DMS53 treated with DMSO at 0.1 percent for 48 hours (cell line): Measurements from ENCODE around the gene VSIG10.

Experiments used
- DNase-seq: peaks from one replicate; lab custom pipeline; 2025; ENCODE audit not compliant: unreplicated experiment; lab: John Stamatoyannopoulos, UW

The VSIG10 gene

DNA sequence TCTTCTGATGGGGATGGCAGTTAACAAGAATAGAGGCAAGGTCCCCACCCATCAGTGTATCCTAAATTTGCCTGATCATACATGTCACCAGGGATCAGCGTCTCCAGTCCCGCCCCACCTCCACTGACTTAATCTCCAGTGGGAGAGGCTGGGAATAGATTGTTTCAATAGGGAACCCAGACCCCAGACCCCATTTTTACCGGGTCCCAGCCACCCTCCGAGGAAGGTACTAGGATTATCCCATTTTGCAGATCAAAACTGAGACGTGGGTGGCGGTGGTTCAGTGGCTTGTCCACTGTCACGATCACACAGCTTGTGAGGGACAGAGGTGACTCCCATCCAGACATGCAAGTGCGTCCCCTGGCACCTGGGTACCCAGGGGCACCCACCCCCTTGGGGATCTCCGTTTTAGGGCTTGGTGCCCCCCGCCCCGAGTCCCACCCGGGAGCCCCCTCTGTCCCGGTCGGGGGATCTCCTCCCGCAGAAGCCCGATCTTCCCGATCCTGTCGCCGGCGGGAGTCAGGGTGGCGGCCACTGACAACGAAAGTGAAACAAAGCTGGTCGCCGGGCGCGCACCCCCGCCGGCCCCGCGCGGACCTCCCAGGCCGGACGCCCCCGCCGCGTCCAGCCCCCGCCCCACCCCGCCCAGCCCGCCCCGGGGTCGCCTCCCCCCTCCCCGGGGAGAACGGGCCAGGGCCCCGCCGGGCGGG lies 43.4 kb downstream of the VSIG10 start:
- DNase-seq: no peak

GRCh38 chr12:118059341-118060191 lies 44.2 kb downstream of the VSIG10 start:
- DNase-seq: no peak

- no peak for DNase-seq
Observed at GRCh38 chr12:118058881-118059280, 44.9 kb downstream of the VSIG10 start.

GRCh38 chr12:118058227-118058626 lies 45.6 kb downstream of the VSIG10 start:
- no peak for DNase-seq

DNA sequence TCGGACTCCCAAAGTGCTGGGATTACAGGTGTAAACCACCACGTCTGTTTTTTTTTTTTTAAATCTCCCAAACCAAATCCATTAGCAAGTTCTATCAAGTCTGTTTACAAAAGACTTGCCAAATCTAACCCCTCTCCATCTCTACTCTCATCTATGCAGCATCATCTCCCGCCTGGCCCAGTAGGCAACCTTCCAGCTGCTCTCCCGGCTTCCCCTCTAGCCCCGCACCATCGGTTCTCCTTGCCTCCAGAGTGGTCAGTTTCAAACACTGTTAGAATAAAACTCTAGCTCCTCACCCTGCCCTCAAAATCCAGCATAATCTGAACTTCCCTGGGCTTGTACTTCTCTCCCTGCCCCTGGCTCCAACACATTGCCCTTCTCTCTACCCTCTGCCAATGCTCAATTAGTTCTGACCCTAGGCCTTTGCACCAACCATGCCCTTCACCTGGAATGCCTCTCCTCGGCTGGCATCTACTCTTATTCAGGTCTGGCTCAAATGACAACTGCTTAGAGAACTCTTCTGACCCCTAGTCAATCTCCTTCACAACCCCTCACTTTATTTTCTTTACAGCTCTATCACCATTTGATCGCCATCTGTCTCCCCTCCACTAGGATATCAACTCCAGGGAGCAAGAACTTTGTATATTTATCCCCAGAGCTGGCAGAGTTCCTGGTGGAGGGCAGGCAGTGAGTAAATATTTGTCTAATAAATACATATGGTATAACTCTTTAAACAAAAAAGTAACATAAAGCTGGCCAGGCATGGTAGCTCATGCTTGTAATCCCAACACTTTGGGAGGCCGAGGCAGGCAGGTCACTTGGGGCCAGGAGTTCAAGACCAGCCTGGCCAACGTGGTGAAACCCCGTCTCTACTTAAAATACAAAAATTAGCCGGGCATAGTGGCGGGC lies 47.7 kb downstream of the VSIG10 start:
- peak; percentile 85 for DNase-seq

GRCh38 chr12:118055144-118055557 lies 48.7 kb downstream of the VSIG10 start:
- DNase-seq: peak; percentile 54

DNA sequence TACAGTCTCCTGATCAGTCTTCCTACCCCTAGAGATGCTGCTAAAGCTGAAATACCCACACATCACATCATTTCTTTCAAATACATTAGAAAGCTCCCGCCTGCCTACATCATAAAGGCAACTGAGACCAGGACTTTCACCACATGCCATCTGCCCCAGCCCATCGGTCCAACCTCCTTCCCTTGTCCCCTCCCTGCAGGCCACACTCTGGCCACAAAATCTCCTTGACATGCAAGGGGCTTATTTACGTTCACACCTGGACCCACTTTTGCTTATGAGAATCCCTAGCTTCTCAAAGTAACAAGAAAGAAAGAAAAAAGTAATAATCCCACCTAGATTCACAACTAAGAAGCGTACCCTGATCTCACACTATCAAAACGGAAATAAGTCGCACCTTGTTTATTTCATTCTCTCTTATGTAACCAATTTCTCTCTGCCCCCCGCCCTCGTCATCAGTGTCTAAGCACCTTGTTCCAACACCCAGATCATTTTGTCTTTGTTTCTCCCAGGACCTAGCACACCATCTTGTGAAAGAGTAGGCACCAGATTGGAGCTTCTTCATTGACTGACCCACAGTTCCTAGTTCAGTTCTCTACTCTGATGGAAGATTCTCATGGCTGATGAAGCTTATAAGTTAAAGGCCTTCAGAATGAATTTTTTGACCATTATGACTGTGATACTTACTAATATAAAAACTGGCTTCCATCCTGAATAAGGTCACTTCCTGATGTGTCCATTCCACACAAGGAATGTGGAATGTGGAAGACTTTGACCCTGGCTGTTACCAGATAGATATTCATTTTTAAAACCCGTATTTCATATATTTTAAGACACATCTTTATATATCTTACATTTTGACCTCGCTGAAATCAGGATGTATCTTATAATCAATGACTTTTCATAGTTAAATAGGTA lies 50.5 kb downstream of the VSIG10 start:
- DNase-seq: no peak

DNA sequence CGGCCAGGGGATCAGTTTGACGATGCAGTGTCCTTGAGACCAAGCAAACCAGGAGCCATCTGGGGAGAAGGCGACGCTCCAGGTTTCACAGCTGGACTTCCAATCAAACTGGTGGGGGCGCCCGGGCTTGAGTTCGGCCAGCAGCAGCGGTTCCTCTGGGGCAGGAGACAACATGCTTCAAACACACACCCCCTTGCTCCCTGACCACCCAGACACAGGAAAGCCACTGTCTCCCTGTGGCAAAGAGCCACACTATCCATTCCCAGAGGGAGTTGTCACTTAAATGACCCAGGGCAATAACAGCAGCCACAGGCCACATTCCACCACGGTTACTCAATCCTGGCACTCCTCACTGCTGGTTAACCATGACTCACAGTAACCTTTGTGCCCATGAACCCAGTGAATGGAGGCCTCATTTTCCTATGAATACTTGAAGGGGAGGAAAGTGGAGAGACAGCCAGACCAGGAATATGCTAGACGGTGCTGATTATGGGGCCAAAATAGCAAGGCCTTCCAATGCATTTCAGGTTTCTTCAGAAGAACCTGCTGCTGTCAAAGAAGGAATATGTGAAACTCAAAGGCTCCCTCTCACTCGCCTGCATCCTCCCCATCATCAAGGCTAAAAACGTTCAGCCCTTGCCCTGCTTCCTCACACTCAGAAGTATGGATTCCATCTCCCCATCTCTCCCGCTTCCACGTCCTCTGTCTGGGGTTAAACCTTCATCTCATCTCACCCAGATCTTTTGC lies 51.3 kb downstream of the VSIG10 start:
- DNase-seq: peak; percentile 70

- DNase-seq: no peak
Observed at GRCh38 chr12:118050972-118051910, 52.6 kb downstream of the VSIG10 start.

- DNase-seq: no peak
Observed at GRCh38 chr12:118046430-118046829, 57.4 kb downstream of the VSIG10 start.

- DNase-seq: no peak
Observed at GRCh38 chr12:118044577-118044976, 59.2 kb downstream of the VSIG10 start.

- no peak for DNase-seq
Observed at GRCh38 chr12:118044075-118044474, 59.7 kb downstream of the VSIG10 start.

DNA sequence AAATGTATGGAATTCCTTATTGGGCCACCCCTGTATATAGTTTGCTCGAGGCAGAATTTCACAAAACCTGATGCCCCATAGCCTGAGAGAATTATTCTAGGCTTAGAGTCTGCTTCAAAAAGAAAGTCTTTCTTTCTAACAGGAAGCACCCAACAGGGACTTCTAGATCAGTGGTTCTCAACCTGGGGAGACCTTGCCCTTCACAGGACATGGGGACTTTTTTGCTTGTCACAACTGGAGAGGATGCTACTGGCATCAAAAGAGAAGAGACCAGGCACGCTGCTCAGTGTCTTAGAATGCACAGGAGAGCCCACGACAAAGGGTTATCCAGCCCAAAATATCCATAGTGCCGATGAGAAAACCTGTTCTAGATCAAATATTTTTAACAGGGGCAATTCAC lies 61.7 kb downstream of the VSIG10 start:
- no peak for DNase-seq

GRCh38 chr12:118038137-118038536 lies 65.7 kb downstream of the VSIG10 start:
- DNase-seq: peak; percentile 85

DNA sequence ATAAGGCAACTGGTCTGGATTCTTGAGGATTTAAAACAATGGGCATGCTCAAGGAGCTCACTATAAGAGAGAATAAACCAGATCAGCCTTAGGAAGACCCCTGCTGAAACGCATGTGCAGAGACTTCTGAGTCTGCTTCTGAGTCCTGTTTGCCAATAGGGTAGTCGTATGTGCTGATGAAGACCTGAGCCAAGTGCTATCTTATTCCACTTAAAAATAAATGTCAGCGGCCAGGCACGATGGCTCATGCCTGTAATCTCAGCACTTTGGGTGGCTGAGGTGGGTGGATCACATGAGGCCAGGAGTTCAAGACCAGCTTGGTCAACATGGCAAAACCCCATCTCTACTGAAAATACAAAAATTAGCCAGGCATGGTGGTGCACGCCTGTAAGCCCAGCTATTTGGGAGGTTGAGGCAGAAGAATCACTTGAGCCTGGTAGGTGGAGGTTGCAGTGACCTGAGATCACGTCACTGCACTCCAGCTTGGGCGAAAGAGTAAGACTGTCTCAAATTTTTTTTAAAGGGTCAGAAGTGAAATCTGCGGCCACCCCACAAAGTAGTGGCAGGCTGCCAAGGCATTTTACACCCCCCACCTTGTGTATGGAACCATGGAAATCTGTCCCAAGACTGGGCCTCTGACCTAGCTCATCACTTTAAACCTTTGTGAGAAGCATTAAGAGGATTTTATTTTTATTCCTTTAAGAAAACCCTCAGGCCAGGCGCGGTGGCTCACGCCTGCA lies 67.0 kb downstream of the VSIG10 start:
- no peak for DNase-seq

DNA sequence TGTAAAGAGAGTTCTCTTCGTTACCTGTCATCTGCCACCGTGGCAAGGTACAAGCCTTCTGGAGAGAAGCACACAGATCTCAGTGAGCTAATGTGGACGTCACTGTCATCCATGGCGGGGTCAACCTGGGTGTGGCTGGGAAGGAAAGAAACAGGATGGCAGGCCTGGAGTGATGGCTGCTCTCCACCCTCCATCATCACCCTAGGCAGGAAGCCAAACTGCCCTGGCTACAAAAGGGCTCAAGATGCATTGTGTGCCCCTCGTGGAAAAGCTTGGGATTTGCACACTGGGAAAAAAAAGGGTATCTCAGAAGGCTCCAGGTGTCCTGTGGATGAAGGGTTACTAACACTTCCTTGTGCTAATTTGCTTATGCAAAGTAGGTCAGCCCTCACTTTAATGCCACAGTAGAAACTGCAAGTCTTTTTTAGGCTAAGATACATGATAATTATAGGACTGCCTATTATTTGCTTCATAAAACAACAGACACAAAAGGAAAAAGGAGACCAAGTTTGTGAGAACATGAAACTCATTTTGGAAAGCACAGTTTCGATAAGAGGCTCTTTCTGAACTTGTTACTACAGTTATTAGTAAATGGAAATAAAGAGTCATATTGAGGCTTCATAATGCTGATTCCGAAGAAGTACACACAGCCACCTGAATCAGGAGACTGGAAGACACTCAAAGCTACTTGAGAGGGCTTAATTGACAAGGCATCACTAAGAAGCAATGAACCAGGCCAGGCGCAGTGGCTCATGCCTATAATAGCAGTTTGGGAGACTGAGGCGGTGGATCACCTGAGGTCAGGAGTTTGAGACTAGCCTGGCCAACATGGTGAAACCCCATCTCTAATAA lies 68.4 kb downstream of the VSIG10 start:
- DNase-seq: peak; percentile 10
